K562 (cell line): ENCODE results near the gene STC2. TPM values are rescaled to one million over a fixed set of nuclear protein-coding genes. Genes with fewer than 3 reads are reported as not detected.

Experiments used
- BACH1 ChIP-seq: fragments of 200-800 bp; sonication (Bioruptor generic); IDR thresholded peaks from 2 replicates; pipeline ENCODE4 v1.6.1; 2016; ENCODE audit warnings: missing genetic modification characterization, missing compliant biosample characterization
- CBFB ChIP-seq: sonication (generic); formaldehyde crosslinking; IDR thresholded peaks from 2 replicates; pipeline ENCODE4 v1.4.0; 2020; ENCODE audit warnings: mild to moderate bottlenecking, missing genetic modification reagents
- CC2D1A ChIP-seq: fragments of 450-650 bp; IDR thresholded peaks from 2 replicates; pipeline ENCODE4 v1.6.1; 2017; ENCODE audit warnings: mild to moderate bottlenecking
- CHD2 ChIP-seq: IDR thresholded peaks from 2 replicates; pipeline ENCODE4 v1.6.1; 2011; ENCODE audit warnings: low read depth, low read length
- ELF1 ChIP-seq: fragments of 200-800 bp; sonication (Bioruptor generic); IDR thresholded peaks from 2 replicates; pipeline ENCODE4 v1.6.1; 2016; ENCODE audit warnings: missing genetic modification characterization, missing compliant biosample characterization
- FOXA1 ChIP-seq: fragments of 450-650 bp; IDR thresholded peaks from 2 replicates; pipeline ENCODE4 v1.6.1; 2016; ENCODE audit warnings: mild to moderate bottlenecking, borderline replicate concordance
- GATA2 ChIP-seq: sonication (generic); formaldehyde crosslinking; IDR thresholded peaks from 2 replicates; pipeline ENCODE4 v1.4.0; 2020; ENCODE audit warnings: mild to moderate bottlenecking, missing genetic modification reagents
- GTF2F1 ChIP-seq: IDR thresholded peaks from 2 replicates; pipeline ENCODE4 v1.6.1; 2011; ENCODE audit warnings: low read depth, low read length, improper control_type of control experiment
- MBD2 ChIP-seq: sonication (generic); IDR thresholded peaks from 2 replicates; pipeline ENCODE4 v1.6.1; 2016; ENCODE audit warnings: low read depth, borderline replicate concordance
- MIER1 ChIP-seq: fragments of 450-650 bp; IDR thresholded peaks from 2 replicates; pipeline ENCODE4 v1.6.1; 2016; ENCODE audit warnings: antibody characterized with exemption, mild to moderate bottlenecking, low read depth
- MTA3 ChIP-seq: fragments of 450-650 bp; formaldehyde crosslinking; IDR thresholded peaks from 2 replicates; pipeline ENCODE4 v1.6.1; 2017; ENCODE audit warnings: mild to moderate bottlenecking, borderline replicate concordance
- RAD51 ChIP-seq: fragments of 450-650 bp; IDR thresholded peaks from 2 replicates; pipeline ENCODE4 v1.7.1; 2016; ENCODE audit warnings: low read depth, mild to moderate bottlenecking, borderline replicate concordance
- SAFB2 ChIP-seq: fragments of 200-400 bp; formaldehyde crosslinking; IDR thresholded peaks from 2 replicates; pipeline ENCODE4 v1.6.1; 2018; ENCODE audit warnings: borderline replicate concordance, low read length, low read depth, moderate library complexity; ENCODE audit not compliant: severe bottlenecking
- TAF7 ChIP-seq: fragments of 450-650 bp; IDR thresholded peaks from 2 replicates; pipeline ENCODE4 v1.6.1; 2016; ENCODE audit warnings: missing genetic modification characterization, missing compliant biosample characterization
- ZNF263 ChIP-seq: sonication (generic); formaldehyde crosslinking; IDR thresholded peaks from 2 replicates; pipeline ENCODE4 v1.8.0; 2022; ENCODE audit warnings: mild to moderate bottlenecking, missing genetic modification reagents, borderline replicate concordance
- ZNF561 ChIP-seq: fragments of 450-650 bp; formaldehyde crosslinking; conservative IDR thresholded peaks from 2 replicates; pipeline ENCODE4 v1.4.0; 2020; ENCODE audit warnings: mild to moderate bottlenecking, moderate library complexity
- polyA plus RNA-seq, 8 experiments: library from polyadenylated mRNA; depleted of rRNA in 4 of 8; stranded (reverse) in 5 of 8; unstranded in 3 of 8; fragments of >200 nt; fragmentation: Nextera tagmentation in 2 of 8; fragmentation: Illumina TruSeq in 1 of 8; extraction: Ambion mirVana in 2 of 8; extraction: Trizol in 1 of 8; gene quantifications; 2 replicates each; pipeline versions ENCODE4 v1.2.1 to v1.2.3, GENCODE V29; 2011 to 2014; ENCODE audit warnings: inconsistent platforms in 1 of 8, missing spikeins in 1 of 8
- total RNA-seq, 7 experiments: library from RNA; depleted of rRNA in 6 of 7; stranded (reverse); fragments of >200 nt in 6 of 7; fragmentation: Illumina TruSeq in 2 of 7; extraction: Trizol in 2 of 7; gene quantifications; 2 replicates each; pipeline versions ENCODE4 v1.2.1 to v1.2.3, GENCODE V29; 2011 to 2021; ENCODE audit warnings: low replicate concordance in 1 of 7
- TF ChIP-seq, protein P1 (sequence below): fragments of 450-650 bp; formaldehyde crosslinking; IDR thresholded peaks from 2 replicates; pipeline ENCODE4 v1.4.0; 2020; ENCODE audit warnings: mild to moderate bottlenecking
- TF ChIP-seq, protein P2 (sequence below): sonication (generic); formaldehyde crosslinking; IDR thresholded peaks from 2 replicates; pipeline ENCODE4 v1.8.0; 2022; ENCODE audit warnings: missing genetic modification reagents, mild to moderate bottlenecking, borderline replicate concordance
- TF ChIP-seq, protein P3 (sequence below): fragments of 450-650 bp; IDR thresholded peaks from 2 replicates; pipeline ENCODE4 v1.6.1; 2016; ENCODE audit warnings: low read depth

The STC2 gene
- total and polyA plus RNA-seq, 9 of the 15 experiments (the other 6 are each of a cell fraction or from before 2014, with no cell fraction given), result 0.62 to 31.7 (median 7.4) TPM

- TF ChIP-seq, protein P1, sequence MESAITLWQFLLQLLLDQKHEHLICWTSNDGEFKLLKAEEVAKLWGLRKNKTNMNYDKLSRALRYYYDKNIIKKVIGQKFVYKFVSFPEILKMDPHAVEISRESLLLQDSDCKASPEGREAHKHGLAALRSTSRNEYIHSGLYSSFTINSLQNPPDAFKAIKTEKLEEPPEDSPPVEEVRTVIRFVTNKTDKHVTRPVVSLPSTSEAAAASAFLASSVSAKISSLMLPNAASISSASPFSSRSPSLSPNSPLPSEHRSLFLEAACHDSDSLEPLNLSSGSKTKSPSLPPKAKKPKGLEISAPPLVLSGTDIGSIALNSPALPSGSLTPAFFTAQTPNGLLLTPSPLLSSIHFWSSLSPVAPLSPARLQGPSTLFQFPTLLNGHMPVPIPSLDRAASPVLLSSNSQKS (CRISPR knock-in tag), result no peak
- TF ChIP-seq, protein P2, sequence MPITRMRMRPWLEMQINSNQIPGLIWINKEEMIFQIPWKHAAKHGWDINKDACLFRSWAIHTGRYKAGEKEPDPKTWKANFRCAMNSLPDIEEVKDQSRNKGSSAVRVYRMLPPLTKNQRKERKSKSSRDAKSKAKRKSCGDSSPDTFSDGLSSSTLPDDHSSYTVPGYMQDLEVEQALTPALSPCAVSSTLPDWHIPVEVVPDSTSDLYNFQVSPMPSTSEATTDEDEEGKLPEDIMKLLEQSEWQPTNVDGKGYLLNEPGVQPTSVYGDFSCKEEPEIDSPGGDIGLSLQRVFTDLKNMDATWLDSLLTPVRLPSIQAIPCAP (CRISPR knock-in tag), result peak; percentile 7; the same call in 1 of the 2 replicates
- TF ChIP-seq ZNF263 (CRISPR knock-in tag), result 0 out of 2 replicates have a peak, but pooled peaks have one; percentile 12
- no peak for TF ChIP-seq MIER1
- no peak for TF ChIP-seq CHD2
- TF ChIP-seq MBD2, result no peak
- TF ChIP-seq ZNF561 (CRISPR knock-in tag), result no peak
- TF ChIP-seq BACH1, result peak; percentile 65
- peak; percentile 69; the same call in 1 of the 2 replicates for TF ChIP-seq ELF1 (tag)
- no peak for TF ChIP-seq GATA2
- TF ChIP-seq CBFB (CRISPR knock-in tag), result peak; percentile 77; the same call in 1 of the 2 replicates
- peak; percentile 60; the same call in 1 of the 2 replicates for TF ChIP-seq MTA3
- peak; percentile 66; the same call in 1 of the 2 replicates for TF ChIP-seq RAD51
- peak; percentile 89 for TF ChIP-seq CC2D1A
- TF ChIP-seq, protein P3, sequence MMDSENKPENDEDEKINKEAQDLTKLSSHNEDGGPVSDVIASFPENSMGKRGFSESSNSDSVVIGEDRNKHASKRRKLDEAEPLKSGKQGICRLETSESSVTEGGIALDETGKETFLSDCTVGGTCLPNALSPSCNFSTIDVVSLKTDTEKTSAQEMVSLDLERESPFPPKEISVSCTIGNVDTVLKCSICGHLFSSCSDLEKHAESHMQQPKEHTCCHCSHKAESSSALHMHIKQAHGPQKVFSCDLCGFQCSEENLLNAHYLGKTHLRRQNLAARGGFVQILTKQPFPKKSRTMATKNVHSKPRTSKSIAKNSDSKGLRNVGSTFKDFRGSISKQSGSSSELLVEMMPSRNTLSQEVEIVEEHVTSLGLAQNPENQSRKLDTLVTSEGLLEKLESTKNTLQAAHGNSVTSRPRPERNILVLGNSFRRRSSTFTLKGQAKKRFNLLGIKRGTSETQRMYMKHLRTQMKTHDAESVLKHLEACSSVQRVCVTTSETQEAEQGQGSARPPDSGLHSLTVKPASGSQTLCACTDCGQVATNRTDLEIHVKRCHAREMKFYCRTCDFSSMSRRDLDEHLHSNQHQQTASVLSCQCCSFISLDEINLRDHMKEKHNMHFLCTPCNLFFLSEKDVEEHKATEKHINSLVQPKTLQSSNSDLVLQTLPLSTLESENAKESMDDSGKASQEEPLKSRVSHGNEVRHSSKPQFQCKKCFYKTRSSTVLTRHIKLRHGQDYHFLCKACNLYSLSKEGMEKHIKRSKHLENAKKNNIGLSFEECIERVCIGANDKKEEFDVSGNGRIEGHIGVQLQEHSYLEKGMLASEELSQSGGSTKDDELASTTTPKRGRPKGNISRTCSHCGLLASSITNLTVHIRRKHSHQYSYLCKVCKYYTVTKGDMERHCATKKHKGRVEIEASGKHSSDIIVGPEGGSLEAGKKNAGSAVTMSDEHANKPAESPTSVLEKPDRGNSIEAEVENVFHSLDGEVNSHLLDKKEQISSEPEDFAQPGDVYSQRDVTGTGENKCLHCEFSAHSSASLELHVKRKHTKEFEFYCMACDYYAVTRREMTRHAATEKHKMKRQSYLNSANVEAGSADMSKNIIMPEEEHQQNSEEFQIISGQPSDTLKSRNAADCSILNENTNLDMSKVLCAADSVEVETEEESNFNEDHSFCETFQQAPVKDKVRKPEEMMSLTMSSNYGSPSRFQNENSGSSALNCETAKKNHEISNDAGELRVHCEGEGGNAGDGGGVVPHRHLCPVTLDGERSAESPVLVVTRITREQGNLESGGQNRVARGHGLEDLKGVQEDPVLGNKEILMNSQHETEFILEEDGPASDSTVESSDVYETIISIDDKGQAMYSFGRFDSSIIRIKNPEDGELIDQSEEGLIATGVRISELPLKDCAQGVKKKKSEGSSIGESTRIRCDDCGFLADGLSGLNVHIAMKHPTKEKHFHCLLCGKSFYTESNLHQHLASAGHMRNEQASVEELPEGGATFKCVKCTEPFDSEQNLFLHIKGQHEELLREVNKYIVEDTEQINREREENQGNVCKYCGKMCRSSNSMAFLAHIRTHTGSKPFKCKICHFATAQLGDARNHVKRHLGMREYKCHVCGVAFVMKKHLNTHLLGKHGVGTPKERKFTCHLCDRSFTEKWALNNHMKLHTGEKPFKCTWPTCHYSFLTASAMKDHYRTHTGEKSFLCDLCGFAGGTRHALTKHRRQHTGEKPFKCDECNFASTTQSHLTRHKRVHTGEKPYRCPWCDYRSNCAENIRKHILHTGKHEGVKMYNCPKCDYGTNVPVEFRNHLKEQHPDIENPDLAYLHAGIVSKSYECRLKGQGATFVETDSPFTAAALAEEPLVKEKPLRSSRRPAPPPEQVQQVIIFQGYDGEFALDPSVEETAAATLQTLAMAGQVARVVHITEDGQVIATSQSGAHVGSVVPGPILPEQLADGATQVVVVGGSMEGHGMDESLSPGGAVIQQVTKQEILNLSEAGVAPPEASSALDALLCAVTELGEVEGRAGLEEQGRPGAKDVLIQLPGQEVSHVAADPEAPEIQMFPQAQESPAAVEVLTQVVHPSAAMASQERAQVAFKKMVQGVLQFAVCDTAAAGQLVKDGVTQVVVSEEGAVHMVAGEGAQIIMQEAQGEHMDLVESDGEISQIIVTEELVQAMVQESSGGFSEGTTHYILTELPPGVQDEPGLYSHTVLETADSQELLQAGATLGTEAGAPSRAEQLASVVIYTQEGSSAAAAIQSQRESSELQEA, result no peak
- no peak for TF ChIP-seq GTF2F1
- TF ChIP-seq SAFB2, result no peak
- TF ChIP-seq FOXA1, result no peak
- TF ChIP-seq TAF7, result no peak
Measured at GRCh38 chr5:173331956-173332479, 3.8 kb upstream of the STC2 start (continued).
